Activated T-cell treated with anti-CD3 and anti-CD28 coated beads, Interleukin-2, amount 50 U/mL, for 4 hours (primary cell): ENCODE data around the gene STARD4. TPM values are rescaled to one million over a fixed set of nuclear protein-coding genes. Genes with fewer than 3 reads are reported as not detected.

Experiments
- ATAC-seq, 2 donors: fragments of 200-7000 bp; cut with Tn5 transposase; one replicate each; pipeline ENCODE4 v1.10.0; 2021
- DNase-seq: peaks from one replicate; pipeline ENCODE4 v3.0.0-alpha.2; 2020
- H3K27me3 Mint-ChIP-seq: one replicate; pipeline ENCODE4 v1.8.0; 2021; ENCODE audit warnings: low read depth, mixed read lengths
- H3K36me3 Mint-ChIP-seq: one replicate; pipeline ENCODE4 v1.8.0; 2022; ENCODE audit warnings: mixed read lengths; ENCODE audit not compliant: insufficient read depth
- H3K4me1 Mint-ChIP-seq: one replicate; pipeline ENCODE4 v1.8.0; 2021; ENCODE audit warnings: low read depth, mixed read lengths
- H3K4me3 Mint-ChIP-seq: one replicate; pipeline ENCODE4 v1.8.0; 2021; ENCODE audit warnings: mild to moderate bottlenecking, moderate library complexity, mixed read lengths
- H3K9me3 Mint-ChIP-seq: one replicate; pipeline ENCODE4 v1.8.0; 2021; ENCODE audit warnings: mixed read lengths
- total RNA-seq, 3 donors: library from RNA; stranded (reverse); gene quantifications; one replicate each; pipeline ENCODE4 v1.2.1, GENCODE V29; 2021

The STARD4 gene
- total RNA-seq, 3 donors from 2014 or later, result 22.2 to 26.5 (median 24.4) TPM

- no peaks in the 10 kb centered on the region for H3K9me3 Mint-ChIP-seq
- no peaks in the 10 kb centered on the region for H3K4me1 Mint-ChIP-seq
- peaks cover 17% of the 10 kb centered on the region for H3K36me3 Mint-ChIP-seq
- H3K4me3 Mint-ChIP-seq, result no peak overlapping the region
- no peaks in the 10 kb centered on the region for H3K27me3 Mint-ChIP-seq
- ATAC-seq, result no peak
- no peak for DNase-seq
These were observed 39.8 kb downstream of the STARD4 start for GRCh38 chr5:111472579-111472978.

GRCh38 chr5:111472096-111472495 lies 40.2 kb downstream of the STARD4 start:
- ATAC-seq (no peak), DNase-seq (no peak)
- H3K9me3 Mint-ChIP-seq, result no peaks in the 10 kb centered on the region
- no peak overlapping the region for H3K4me3 Mint-ChIP-seq
- no peaks in the 10 kb centered on the region for H3K4me1 Mint-ChIP-seq
- no peaks in the 10 kb centered on the region for H3K27me3 Mint-ChIP-seq
- peaks cover 17% of the 10 kb centered on the region for H3K36me3 Mint-ChIP-seq

- H3K4me3 Mint-ChIP-seq, result no peak overlapping the region
These were observed 42.4 kb downstream of the STARD4 start for GRCh38 chr5:111469903-111470302.

GRCh38 chr5:111469293-111469896 lies 42.9 kb downstream of the STARD4 start:
- H3K36me3 Mint-ChIP-seq, result peaks cover 20% of the 10 kb centered on the region
- no peaks in the 10 kb centered on the region for H3K27me3 Mint-ChIP-seq
- no peak for DNase-seq
- H3K4me1 Mint-ChIP-seq, result peaks cover 2% of the 10 kb centered on the region
- H3K9me3 Mint-ChIP-seq, result peaks cover 4% of the 10 kb centered on the region
- H3K4me3 Mint-ChIP-seq, result no peak overlapping the region
- ATAC-seq, result no peak

More at GRCh38 chr5:111469903-111470302, 42.4 kb downstream of the STARD4 start:
- H3K36me3 Mint-ChIP-seq, result peaks cover 18% of the 10 kb centered on the region
- H3K4me1 Mint-ChIP-seq, result peaks cover 2% of the 10 kb centered on the region
- ATAC-seq, result no peak
- no peak for DNase-seq
- no peaks in the 10 kb centered on the region for H3K27me3 Mint-ChIP-seq
- H3K9me3 Mint-ChIP-seq, result peaks cover 3% of the 10 kb centered on the region

GRCh38 chr5:111463311-111463710 lies 49.0 kb downstream of the STARD4 start:
- DNase-seq, result no peak
- Mint-ChIP-seq H3K4me3 (no peak overlapping the region), H3K4me1 (peaks cover 15% of the 10 kb centered on the region), H3K9me3 (peaks cover 4% of the 10 kb centered on the region), H3K36me3 (peaks cover 35% of the 10 kb centered on the region), H3K27me3 (no peaks in the 10 kb centered on the region)
- no peak for ATAC-seq

GRCh38 chr5:111461934-111462333 lies 50.4 kb downstream of the STARD4 start:
- Mint-ChIP-seq H3K9me3 (peaks cover 4% of the 10 kb centered on the region), H3K27me3 (no peaks in the 10 kb centered on the region), H3K36me3 (peaks cover 38% of the 10 kb centered on the region), H3K4me1 (peaks cover 15% of the 10 kb centered on the region), H3K4me3 (no peak overlapping the region)
- no peak for ATAC-seq
- no peak for DNase-seq

- H3K27me3 Mint-ChIP-seq, result no peaks in the 10 kb centered on the region
- peaks cover 38% of the 10 kb centered on the region for H3K36me3 Mint-ChIP-seq
- peaks cover 4% of the 10 kb centered on the region for H3K9me3 Mint-ChIP-seq
- H3K4me3 Mint-ChIP-seq, result no peak overlapping the region
- DNase-seq (no peak), ATAC-seq (no peak)
- peaks cover 15% of the 10 kb centered on the region for H3K4me1 Mint-ChIP-seq
These were observed 51.1 kb downstream of the STARD4 start for GRCh38 chr5:111461255-111461671.

GRCh38 chr5:111454776-111455175 lies 57.6 kb downstream of the STARD4 start:
- Mint-ChIP-seq H3K27me3 (no peaks in the 10 kb centered on the region), H3K4me3 (no peak overlapping the region), H3K36me3 (peaks cover 35% of the 10 kb centered on the region), H3K4me1 (peaks cover 9% of the 10 kb centered on the region), H3K9me3 (no peaks in the 10 kb centered on the region)
- ATAC-seq, result no peak
- no peak for DNase-seq

- Mint-ChIP-seq H3K27me3 (no peaks in the 10 kb centered on the region), H3K4me1 (peaks cover 8% of the 10 kb centered on the region), H3K9me3 (no peaks in the 10 kb centered on the region), H3K36me3 (peaks cover 37% of the 10 kb centered on the region), H3K4me3 (no peak overlapping the region)
- DNase-seq (no peak), ATAC-seq (no peak)
These were observed 58.1 kb downstream of the STARD4 start for GRCh38 chr5:111454198-111454622.

- no peak for DNase-seq
- H3K4me3 Mint-ChIP-seq, result no peak overlapping the region
- H3K27me3 Mint-ChIP-seq, result no peaks in the 10 kb centered on the region
- H3K36me3 Mint-ChIP-seq, result peaks cover 33% of the 10 kb centered on the region
- peaks cover 5% of the 10 kb centered on the region for H3K4me1 Mint-ChIP-seq
- ATAC-seq, result no peak
- H3K9me3 Mint-ChIP-seq, result no peaks in the 10 kb centered on the region
These were observed 58.6 kb downstream of the STARD4 start for GRCh38 chr5:111453747-111454146.

GRCh38 chr5:111453295-111453694 lies 59.0 kb downstream of the STARD4 start:
- Mint-ChIP-seq H3K4me1 (peaks cover 4% of the 10 kb centered on the region), H3K9me3 (no peaks in the 10 kb centered on the region), H3K36me3 (peaks cover 30% of the 10 kb centered on the region), H3K27me3 (no peaks in the 10 kb centered on the region), H3K4me3 (no peak overlapping the region)
- DNase-seq (no peak), ATAC-seq (no peak)

GRCh38 chr5:111447822-111448221 lies 64.5 kb downstream of the STARD4 start:
- Mint-ChIP-seq H3K9me3 (no peaks in the 10 kb centered on the region), H3K4me1 (peaks cover 15% of the 10 kb centered on the region), H3K27me3 (no peaks in the 10 kb centered on the region), H3K36me3 (peaks cover 29% of the 10 kb centered on the region), H3K4me3 (no peak overlapping the region)
- DNase-seq (no peak), ATAC-seq (no peak)

GRCh38 chr5:111447099-111447498 lies 65.2 kb downstream of the STARD4 start:
- Mint-ChIP-seq H3K27me3 (no peaks in the 10 kb centered on the region), H3K9me3 (no peaks in the 10 kb centered on the region), H3K36me3 (peaks cover 25% of the 10 kb centered on the region), H3K4me3 (no peak overlapping the region), H3K4me1 (peaks cover 15% of the 10 kb centered on the region)
- ATAC-seq (no peak), DNase-seq (no peak)
